ENCODE results near the gene CYTH2.

The CYTH2 gene

DNA sequence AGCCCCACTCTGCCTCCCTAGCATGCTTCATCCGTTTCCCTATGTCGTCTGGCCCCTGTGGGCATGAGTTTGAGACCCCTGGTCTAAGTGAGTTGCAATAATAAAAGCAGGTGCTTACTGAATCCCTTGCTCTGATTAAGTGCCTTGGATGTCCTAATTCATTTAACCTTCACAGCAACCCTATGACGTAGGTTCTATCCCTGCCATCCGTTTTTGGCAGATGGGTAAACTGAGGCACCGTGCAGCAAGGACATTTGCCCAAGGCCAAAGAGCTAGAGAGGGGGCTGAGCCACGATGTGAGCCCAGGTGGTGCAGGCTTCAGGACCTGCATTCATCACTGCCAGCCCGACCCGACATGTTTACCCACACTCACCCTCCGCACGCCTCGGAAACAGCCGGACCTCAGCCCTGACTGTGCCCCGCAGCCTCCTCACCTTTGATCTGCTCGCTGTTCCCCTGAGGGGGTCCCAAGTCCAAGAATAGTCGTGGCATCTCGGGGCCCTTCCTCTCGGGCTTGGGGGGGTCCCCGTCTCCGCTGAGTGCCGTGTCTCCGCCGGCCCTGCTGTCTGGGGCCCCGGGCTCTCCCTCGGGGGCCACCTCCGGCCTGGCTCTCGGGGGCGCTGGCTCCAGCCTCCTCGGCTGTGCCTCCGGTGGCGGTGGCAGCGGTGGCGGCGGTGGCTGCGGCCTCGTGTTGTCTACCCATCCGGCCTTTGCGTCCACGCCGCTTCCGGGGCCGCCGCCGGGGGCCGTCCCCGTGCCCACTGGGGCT is 28.0 kb downstream of the CYTH2 start:
- DNase-seq (ENCODE audit: low spot score in 2 of 2) (no peak), ATAC-seq (replicated peaks; ENCODE audit: extremely low read depth, poor library complexity, severe bottlenecking) (no peak)
- Mint-ChIP-seq H3K4me1 (peaks cover 37% of the 10 kb centered on the region), H3K9me3 (no peaks in the 10 kb centered on the region), H3K36me3 (ENCODE audit: insufficient read depth) (peaks cover 8% of the 10 kb centered on the region), H3K4me3 (no peak overlapping the region), H3K27me3 (peaks cover 50% of the 10 kb centered on the region), H3K27ac (ENCODE audit: low read depth) (no peak overlapping the region)

DNA sequence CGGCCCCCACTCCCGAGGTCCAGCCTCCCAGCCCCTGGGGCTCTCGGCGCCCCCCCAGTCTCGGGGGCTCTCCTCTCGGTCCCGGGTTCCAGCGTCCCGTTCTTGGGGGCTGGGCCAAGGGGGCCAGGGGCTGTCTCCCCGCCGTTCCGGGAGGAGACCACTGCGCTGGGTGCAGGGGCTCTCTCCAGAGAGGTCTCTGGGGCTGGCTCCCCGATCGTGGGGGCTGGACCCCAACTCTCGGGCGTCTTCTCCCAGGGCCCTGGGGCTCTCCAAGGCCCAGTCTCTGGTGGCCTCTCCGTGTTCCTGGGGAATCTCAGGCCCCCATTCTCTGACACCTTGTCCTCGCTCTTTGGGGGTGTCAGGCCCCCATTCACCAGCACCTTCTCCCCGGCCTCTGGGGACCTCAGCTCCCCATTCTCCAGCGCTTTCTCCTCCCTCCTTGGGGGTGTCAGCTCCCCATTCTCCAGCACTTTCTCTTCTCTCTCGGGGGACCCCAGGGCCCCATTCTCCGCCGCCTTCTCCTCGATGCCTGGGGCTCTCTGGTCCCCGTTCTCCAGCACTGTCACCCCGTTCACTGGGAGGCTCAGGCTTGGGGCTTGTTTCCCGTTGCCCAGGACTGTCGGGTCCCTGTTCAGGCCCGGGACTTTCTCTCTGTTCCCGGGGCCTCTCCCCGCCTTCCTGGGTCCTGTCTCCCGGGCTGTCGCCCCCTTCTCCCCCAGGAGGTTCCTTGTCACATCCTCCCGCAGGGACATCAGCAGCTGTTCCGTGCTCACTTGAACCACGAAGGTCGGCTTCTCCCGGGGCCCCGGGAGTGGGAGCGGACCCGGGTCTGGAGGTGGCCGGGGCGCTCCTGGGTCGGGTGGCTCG is 28.8 kb downstream of the CYTH2 start:
- Mint-ChIP-seq H3K4me3 (peak overlapping the region; percentile 62), H3K27me3 (peaks cover 42% of the 10 kb centered on the region), H3K36me3 (ENCODE audit: insufficient read depth) (peaks cover 5% of the 10 kb centered on the region), H3K9me3 (no peaks in the 10 kb centered on the region), H3K4me1 (peaks cover 32% of the 10 kb centered on the region), H3K27ac (ENCODE audit: low read depth) (peak overlapping the region; percentile 85)
- no peak for DNase-seq (ENCODE audit: low spot score in 2 of 2)
- ATAC-seq (replicated peaks; ENCODE audit: extremely low read depth, poor library complexity, severe bottlenecking): no peak

DNA sequence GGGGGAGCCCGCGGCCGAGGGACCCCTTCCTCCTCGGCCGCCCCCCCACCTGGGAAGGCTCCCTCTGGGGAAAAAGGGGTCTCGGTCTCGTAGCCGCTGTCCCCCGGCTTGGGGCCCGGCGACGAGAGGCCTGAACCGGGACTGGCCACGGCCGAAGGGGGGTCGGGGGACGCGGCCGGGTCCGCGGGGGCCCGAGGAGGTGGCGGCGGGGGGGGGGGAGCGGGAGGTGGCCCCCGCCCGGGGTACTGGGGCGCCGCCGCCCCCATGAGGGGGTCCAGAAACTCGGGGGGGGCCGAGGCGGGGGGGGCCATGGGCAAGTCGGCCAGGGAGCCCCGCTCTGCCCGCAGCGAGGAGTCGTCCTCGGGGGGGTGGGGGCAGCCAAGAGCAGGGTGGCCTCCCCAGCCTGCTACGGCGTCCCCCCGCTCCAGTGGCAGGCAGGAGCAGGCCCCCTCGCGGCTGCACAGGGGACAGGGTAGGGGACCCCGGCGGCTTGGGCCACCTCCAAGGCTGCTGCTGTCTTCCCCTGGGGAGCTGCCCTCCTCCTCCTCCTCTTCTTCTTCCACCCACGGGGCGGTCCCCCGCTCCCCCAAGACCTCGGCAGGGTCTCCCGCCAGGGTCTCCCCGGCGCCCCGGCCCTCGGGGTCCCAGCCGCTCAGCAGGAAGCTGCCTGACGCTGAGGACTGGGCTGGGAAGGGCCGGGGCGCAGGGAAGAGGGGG is 29.6 kb downstream of the CYTH2 start:
- ATAC-seq (replicated peaks; ENCODE audit: extremely low read depth, poor library complexity, severe bottlenecking) (no peak), DNase-seq (ENCODE audit: low spot score in 2 of 2) (no peak)
- Mint-ChIP-seq H3K27ac (ENCODE audit: low read depth) (no peak overlapping the region), H3K4me1 (peaks cover 35% of the 10 kb centered on the region), H3K27me3 (peaks cover 40% of the 10 kb centered on the region), H3K36me3 (ENCODE audit: insufficient read depth) (peaks cover 5% of the 10 kb centered on the region), H3K9me3 (no peaks in the 10 kb centered on the region), H3K4me3 (no peak overlapping the region)

DNA sequence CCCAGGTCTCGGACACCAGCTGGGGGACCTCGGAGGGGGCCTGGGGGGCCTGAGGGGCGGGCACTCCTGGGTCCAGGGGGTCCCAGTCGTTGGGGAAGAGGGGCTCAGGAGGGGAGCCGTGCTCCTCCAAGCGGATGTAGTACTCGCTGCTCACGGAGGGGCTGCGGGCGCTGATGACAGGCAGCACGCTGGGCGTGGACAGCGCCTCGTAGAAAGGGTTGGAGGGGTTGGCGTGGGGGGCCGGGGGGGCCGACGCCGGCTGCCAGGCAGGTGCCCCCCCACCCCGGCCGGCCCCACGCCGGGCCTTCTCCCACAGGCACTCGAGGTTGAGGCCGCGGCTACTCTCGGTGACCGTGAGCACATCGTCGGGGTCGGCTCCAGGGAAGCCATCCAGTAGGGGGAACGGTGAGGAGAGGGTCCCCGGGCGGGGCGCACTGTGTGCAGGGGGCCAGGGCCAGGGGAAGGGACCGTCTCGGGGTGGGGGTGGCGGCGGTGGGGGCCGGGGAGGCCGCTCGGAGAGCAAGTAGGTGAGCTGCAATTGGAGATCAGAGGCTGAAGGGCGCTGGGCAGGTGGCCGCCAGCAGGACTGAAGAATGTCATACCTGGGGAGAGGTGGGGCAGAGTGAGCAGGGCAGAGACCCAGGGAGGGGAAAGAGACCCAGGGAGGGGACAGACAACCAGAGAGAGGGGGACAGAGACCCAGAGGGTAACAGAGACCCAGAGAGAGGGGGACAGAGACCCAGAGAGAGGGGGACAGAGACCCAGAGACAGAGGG is 30.3 kb downstream of the CYTH2 start:
- Mint-ChIP-seq H3K27me3 (peaks cover 35% of the 10 kb centered on the region), H3K4me3 (no peak overlapping the region), H3K36me3 (ENCODE audit: insufficient read depth) (peaks cover 5% of the 10 kb centered on the region), H3K27ac (ENCODE audit: low read depth) (no peak overlapping the region), H3K4me1 (peaks cover 30% of the 10 kb centered on the region), H3K9me3 (no peaks in the 10 kb centered on the region)
- ATAC-seq (replicated peaks; ENCODE audit: extremely low read depth, poor library complexity, severe bottlenecking) (no peak), DNase-seq (ENCODE audit: low spot score in 2 of 2) (no peak)

DNA sequence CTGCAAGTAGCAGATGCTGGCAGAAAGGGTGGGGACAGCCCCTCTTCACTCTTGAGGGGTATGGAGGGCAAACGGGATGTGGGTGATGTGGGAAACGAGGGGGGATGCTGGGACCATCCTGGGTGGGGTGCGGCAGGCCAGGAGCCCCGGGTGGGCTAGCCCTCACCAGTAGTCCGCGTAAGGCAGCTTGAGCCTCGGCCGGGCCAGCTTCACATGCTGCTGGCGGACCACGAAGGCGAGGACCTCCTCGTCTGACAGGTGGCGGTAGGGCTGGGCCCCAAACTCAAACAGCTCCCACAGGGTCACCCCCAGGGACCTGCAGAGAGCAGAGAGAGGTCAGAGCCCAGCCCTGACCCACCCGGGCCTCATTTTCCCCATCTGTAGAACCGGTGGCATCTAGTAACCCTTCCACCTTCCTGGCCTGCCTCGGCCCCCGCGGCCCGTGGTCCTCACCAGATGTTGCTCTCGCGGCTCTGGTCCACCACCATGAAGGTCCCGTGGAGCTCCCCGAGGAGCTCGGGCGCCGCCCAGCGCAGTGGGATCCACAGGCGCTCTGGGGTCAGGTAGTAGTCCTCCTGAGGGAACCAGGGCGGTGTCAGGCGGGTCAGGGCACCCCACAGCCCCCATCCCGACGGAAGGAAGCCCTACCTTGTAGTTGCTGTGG is 31.8 kb downstream of the CYTH2 start:
- Mint-ChIP-seq H3K4me3 (peak overlapping the region; percentile 53), H3K36me3 (ENCODE audit: insufficient read depth) (peaks cover 4% of the 10 kb centered on the region), H3K4me1 (peaks cover 26% of the 10 kb centered on the region), H3K27me3 (peaks cover 20% of the 10 kb centered on the region), H3K9me3 (no peaks in the 10 kb centered on the region), H3K27ac (ENCODE audit: low read depth) (no peak overlapping the region)
- no peak for DNase-seq (ENCODE audit: low spot score in 2 of 2)
- no peak for ATAC-seq (replicated peaks; ENCODE audit: extremely low read depth, poor library complexity, severe bottlenecking)

DNA sequence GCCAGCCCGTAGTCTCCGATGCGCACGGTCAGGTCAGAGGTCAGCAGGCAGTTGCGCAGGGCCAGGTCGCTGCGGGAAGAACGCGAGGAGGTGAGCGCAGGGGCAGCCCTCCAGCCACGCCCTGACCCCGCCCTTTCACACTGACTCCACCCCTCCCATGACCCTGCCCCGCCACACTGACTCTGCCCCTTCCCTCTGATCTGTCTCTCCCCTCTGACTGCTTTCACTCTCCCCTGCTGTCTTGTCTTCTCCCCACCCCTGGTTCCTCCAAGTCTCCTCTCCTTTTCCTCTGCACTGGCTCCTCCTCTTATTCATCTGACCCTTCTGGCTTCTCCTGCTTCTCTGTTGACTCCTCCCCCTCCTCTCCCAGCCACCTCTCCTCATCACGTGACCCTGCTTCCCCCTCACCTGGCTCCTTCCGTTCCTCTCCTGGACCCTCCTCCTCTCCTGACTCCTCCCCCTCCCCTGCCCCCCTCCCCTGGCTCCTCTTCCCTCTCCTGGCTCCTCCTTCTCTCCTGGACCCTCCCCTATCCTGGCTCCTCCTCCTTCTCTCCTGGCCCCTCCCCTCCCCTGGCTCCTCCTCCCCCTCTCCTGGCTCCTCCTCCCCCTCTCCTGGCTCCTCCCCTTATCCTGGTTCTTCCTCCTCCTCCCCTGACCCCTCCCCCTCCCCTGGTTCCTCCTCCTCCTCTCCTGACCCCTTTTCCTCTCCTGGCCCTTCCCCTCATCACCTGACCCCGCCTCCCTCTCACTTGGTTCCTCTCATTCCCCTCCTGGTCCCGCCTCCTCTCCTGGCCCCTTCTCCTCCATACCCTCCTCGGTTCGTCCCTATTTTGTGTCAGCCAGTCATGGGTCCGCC is 32.6 kb downstream of the CYTH2 start:
- Mint-ChIP-seq H3K9me3 (no peaks in the 10 kb centered on the region), H3K27ac (ENCODE audit: low read depth) (peak overlapping the region; percentile 47)
- no peak for DNase-seq (ENCODE audit: low spot score in 2 of 2)

DNA sequence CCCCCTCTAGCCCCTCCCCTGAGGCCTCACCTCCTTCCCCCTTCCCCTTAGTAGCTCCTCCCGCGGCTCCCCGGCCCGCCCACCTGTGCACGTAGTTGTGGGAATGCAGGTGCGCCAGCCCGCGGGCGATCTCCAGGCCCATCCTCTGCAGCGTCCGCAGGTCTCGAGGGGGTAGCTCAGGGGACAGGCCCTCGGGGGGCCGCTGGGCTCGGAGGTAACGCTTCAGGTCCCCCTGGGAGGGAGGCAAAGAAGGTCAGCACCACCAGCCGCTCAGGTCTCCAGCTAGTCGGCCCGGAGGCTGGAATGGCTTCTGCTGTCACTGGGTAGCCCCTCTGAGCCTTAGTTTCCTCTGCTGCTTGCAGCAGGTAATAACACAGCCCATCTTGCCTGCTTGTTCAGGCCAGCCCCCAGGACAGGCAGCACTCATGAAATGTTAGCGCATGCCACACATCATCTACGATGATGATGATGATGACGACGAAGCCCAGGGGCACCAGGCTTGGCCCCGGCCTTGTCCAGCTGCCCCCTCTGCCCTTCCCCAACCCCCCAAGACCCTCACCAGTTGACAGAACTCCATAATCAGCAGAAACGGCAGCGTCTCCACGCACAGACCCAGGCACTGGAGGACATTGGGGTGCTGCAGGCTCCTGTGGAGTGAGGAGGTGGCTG is 33.3 kb downstream of the CYTH2 start:
- peaks cover 6% of the 10 kb centered on the region for H3K36me3 Mint-ChIP-seq (ENCODE audit: insufficient read depth)
- no peak overlapping the region for H3K27ac Mint-ChIP-seq (ENCODE audit: low read depth)
- peaks cover 26% of the 10 kb centered on the region for H3K4me1 Mint-ChIP-seq
- H3K9me3 Mint-ChIP-seq: no peaks in the 10 kb centered on the region
- peak overlapping the region; percentile 53 for H3K4me3 Mint-ChIP-seq
- DNase-seq (ENCODE audit: low spot score in 2 of 2): peak in 1 of 2 donors; percentile 44
- peak; percentile 34 for ATAC-seq (replicated peaks; ENCODE audit: extremely low read depth, poor library complexity, severe bottlenecking)
- H3K27me3 Mint-ChIP-seq: peaks cover 8% of the 10 kb centered on the region

More for the DNA sequence above, 32.6 kb downstream of the CYTH2 start:
- Mint-ChIP-seq H3K4me3 (peak overlapping the region; percentile 53), H3K36me3 (ENCODE audit: insufficient read depth) (peaks cover 4% of the 10 kb centered on the region), H3K27me3 (peaks cover 14% of the 10 kb centered on the region), H3K4me1 (peaks cover 26% of the 10 kb centered on the region)
- ATAC-seq (replicated peaks; ENCODE audit: extremely low read depth, poor library complexity, severe bottlenecking): peak; percentile 26

DNA sequence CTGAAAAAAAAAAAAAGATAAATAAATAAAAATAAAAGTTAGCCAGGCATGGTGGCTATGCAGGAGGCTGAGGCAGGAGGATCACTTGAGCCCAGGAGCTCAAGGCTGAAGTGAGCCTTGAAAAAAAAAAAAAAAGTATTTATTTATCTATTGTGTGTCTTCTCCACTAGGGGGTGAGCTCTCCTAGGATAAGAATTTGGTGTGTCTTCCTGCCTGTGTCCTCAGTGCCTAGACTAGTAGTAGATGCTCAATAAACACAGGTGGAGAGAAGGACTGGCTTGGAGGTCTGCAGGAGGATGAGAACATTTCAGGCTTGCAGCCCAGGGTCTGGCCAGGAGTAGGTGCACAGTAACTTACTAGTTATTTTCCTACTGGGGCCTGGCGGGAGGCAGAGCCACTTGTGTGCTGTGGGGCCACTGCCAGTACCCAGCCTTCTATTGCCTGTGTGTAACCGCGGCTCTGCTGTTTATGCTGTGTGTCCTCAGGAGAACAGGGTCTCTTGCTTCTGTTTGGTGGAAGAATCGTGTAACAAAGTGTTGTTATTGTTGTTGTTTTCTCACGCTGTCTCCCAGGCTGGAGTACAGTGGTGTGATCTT is 37.1 kb downstream of the CYTH2 start:
- Mint-ChIP-seq H3K9me3 (no peaks in the 10 kb centered on the region), H3K36me3 (ENCODE audit: insufficient read depth) (peaks cover 6% of the 10 kb centered on the region), H3K27ac (ENCODE audit: low read depth) (no peak overlapping the region), H3K4me3 (no peak overlapping the region), H3K27me3 (no peaks in the 10 kb centered on the region), H3K4me1 (peaks cover 28% of the 10 kb centered on the region)
- DNase-seq (ENCODE audit: low spot score in 2 of 2) (no peak), ATAC-seq (replicated peaks; ENCODE audit: extremely low read depth, poor library complexity, severe bottlenecking) (no peak)

DNA sequence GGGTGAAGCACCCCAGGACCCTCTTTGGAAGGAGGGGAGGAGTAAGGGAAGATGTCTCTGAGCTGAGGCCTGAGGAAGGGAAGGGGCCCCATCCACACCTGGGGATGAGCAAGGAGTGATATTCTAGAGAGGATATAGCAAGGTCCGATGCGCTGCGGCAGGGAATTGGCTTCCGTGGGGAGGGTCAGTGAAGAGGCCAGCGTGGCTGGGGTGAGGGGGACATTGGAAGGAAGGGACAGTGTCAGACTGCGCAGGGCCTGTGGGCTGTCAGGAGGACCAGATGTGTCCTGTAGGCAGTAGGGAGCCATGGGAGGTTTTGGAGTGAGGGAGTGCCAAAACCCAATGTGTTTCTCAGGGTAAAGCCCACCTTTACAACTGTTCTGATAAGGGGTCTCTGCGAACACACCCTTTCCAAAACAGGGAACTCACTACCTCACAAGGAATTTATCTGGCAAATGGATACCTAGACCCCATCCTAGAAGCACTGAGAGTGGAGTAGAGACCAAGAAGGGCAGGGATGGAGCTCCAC is 38.8 kb downstream of the CYTH2 start:
- Mint-ChIP-seq H3K36me3 (ENCODE audit: insufficient read depth) (peaks cover 4% of the 10 kb centered on the region), H3K9me3 (no peaks in the 10 kb centered on the region), H3K27ac (ENCODE audit: low read depth) (no peak overlapping the region), H3K4me3 (no peak overlapping the region), H3K4me1 (peaks cover 16% of the 10 kb centered on the region), H3K27me3 (no peaks in the 10 kb centered on the region)
- no peak for ATAC-seq (replicated peaks; ENCODE audit: extremely low read depth, poor library complexity, severe bottlenecking)
- no peak for DNase-seq (ENCODE audit: low spot score in 2 of 2)

DNA sequence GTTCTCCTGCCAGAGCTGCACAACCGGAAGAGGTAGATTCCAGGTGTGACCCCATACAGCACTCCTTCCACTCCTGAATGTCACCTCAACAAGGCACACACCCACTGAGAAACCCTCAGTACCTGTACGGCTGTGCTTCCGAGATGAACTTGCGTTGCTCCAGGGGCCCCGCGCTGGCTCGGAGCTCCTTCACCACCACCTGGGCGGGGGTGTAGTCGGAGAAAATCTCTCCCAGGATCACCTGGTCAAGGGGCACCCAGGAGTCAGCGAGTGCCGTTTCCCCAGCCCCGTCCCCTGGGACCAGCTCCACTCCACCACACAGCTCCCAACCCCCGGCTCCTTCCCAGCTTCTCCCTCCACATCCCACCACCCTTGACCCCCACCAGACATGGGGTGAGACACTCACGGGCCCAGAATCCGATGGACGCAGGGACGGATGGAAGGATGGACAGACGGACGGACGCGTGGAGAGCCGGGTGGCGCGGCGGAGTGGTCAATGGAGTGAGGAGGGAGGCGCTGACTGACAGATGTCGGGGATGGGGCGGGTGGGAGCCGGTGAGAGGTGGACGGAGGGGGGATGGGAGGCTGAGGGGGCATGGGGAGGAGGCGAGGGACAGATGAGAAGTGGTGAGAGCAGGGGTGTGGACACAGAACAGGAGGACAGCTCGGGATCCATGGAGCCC is 39.7 kb downstream of the CYTH2 start:
- peaks cover 13% of the 10 kb centered on the region for H3K4me1 Mint-ChIP-seq
- H3K27me3 Mint-ChIP-seq: no peaks in the 10 kb centered on the region
- ATAC-seq (replicated peaks; ENCODE audit: extremely low read depth, poor library complexity, severe bottlenecking): no peak
- DNase-seq (ENCODE audit: low spot score in 2 of 2): no peak
- peaks cover 6% of the 10 kb centered on the region for H3K36me3 Mint-ChIP-seq (ENCODE audit: insufficient read depth)
- H3K9me3 Mint-ChIP-seq: no peaks in the 10 kb centered on the region
- H3K27ac Mint-ChIP-seq (ENCODE audit: low read depth): no peak overlapping the region
- no peak overlapping the region for H3K4me3 Mint-ChIP-seq
